ENCODE results near the gene GRIK3.

GRIK3 gene

DNA sequence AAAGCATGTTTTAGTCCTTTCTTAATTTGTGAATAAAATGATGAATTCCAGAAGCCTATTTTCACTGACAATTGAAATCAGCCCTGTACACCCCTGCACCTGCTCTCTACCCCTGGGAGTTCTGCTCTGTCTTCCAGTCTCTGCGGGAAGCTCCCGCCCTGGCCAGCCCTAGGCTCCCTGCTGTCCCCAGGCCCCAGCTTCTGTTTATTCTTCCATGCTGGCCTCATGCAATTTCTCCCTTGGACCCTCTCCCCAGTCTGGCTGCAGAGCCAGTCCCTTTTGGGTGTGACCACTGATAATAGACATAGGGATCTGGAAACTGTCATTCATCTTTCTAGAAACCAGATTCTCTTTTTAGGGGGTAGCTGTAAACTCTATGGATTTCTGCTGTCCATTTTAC, 258.6 kb downstream of the GRIK3 start:
- DNase-seq (ENCODE audit: extremely low read depth, low read depth), result no peak
- TF ChIP-seq, protein P1, sequence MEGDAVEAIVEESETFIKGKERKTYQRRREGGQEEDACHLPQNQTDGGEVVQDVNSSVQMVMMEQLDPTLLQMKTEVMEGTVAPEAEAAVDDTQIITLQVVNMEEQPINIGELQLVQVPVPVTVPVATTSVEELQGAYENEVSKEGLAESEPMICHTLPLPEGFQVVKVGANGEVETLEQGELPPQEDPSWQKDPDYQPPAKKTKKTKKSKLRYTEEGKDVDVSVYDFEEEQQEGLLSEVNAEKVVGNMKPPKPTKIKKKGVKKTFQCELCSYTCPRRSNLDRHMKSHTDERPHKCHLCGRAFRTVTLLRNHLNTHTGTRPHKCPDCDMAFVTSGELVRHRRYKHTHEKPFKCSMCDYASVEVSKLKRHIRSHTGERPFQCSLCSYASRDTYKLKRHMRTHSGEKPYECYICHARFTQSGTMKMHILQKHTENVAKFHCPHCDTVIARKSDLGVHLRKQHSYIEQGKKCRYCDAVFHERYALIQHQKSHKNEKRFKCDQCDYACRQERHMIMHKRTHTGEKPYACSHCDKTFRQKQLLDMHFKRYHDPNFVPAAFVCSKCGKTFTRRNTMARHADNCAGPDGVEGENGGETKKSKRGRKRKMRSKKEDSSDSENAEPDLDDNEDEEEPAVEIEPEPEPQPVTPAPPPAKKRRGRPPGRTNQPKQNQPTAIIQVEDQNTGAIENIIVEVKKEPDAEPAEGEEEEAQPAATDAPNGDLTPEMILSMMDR (IDR thresholded peaks at IDR 0.05; ENCODE audit: low read depth, low read length, missing control alignments), result no peak
- H3K4me3 ChIP-seq (replicated peaks; ENCODE audit: low read depth, low read length), result no peak overlapping the region

DNA sequence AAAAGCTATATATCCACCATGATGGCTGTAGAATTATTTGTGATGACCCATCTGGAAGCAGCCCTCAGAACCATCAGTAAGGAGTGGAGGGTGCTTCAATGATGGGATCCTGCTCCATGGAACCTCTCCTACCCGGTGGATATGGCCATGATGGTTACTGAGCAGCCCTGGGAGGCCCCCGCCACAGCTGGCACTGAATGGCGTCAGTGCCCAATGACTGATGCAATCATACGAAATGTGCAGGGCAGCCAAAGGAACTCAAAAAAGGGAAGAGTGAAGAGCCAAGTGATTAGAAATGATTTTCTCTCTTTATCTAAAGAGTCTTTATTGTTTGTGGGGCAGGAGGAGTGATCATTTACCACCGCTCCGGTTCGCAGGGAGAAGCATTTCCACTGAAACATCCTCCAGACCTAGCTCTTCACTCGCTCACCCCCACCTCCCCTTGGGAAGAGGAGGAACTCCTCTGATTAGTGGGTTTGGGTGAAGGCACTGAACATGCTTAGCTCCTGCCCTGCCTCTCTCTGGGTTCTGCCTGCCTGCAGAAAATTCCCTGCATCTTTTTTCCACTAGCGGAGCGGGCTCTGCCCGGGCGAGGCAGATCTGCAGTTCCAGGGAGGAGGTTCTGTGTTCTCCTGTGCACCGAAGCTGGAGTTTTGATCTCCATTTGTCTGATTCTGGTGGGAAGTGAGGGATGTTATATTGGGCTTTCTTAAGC, 260.3 kb downstream of the GRIK3 start:
- DNase-seq (ENCODE audit: extremely low read depth, low read depth), result no peak
- TF ChIP-seq, protein P1 (IDR thresholded peaks at IDR 0.05; ENCODE audit: low read depth, low read length, missing control alignments), result no peak
- H3K4me3 ChIP-seq (replicated peaks; ENCODE audit: low read depth, low read length), result no peak overlapping the region

DNA sequence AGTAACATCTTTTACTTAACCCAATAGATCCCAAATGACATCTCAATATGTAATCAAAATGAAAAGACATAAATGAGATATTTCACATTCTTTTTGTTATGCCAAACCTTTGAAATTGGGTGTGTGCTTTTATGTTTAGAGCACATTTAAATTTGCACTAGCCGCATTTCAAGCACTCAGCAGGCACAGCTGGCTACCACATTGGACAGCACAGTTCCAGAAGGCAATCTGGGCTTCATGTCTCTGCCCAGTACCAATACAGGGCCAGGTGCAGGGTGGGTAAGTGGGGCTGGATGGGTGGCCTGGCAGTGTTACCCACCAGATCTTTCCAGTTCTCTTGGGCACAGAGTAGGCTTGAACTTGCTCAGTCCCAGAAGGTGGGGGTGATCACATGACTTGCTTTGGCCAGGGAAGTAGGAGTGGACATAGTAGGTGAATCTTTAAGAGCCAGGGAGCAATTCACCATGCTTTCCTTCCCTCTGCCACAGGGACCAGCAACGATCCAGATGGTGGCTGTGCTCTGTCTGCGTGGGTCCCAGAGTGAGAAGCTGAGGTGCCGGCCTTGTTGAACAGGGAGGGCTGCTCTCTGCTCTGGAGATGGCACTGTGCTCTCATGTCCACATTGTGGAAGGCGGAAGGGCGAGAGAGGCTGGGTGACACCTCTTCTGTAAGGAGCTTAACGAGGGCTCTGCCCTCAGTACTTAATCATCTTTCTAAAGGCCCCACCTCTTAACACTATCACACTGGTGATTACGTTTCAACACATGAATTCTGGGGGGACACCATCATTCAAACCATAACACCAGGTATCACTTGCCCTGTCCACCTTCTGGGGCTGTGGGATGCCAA, 261.4 kb downstream of the GRIK3 start:
- no peak for DNase-seq (ENCODE audit: extremely low read depth, low read depth)
- no peak overlapping the region for H3K4me3 ChIP-seq (replicated peaks; ENCODE audit: low read depth, low read length)
- TF ChIP-seq, protein P1 (IDR thresholded peaks at IDR 0.05; ENCODE audit: low read depth, low read length, missing control alignments), result no peak

DNA sequence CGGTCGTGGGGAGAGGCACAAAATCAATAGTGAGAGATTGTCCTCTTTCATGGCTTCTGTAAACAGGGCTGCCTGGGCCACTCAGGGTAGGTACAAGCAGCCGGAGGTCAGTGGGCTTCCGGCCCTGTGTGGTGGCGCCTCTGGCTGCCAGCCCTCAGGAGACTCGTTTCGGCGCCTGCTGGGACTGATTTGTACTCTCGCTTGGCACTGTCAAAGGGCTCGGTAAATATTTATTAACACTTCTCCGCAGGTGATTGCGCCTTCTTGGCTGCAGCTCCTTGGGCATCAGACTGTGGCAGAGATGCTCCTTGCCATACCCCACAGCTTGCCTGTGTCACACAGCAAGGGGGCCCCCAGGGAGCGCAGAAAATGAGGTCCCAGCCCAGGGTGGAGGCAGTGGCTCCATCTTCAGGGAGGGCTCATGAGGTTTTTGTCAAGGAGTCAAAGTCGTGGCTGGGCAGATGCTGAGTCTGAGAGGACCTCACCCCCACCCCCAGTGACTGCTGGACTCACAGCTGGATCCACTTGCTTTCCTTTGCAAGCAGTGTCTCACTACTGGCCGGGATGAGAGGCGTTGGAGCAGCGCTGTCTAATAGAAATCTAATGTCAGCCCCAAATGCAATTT, 262.5 kb downstream of the GRIK3 start:
- no peak overlapping the region for H3K4me3 ChIP-seq (replicated peaks; ENCODE audit: low read depth, low read length)
- no peak for DNase-seq (ENCODE audit: extremely low read depth, low read depth)
- TF ChIP-seq, protein P1 (IDR thresholded peaks at IDR 0.05; ENCODE audit: low read depth, low read length, missing control alignments), result no peak

DNA sequence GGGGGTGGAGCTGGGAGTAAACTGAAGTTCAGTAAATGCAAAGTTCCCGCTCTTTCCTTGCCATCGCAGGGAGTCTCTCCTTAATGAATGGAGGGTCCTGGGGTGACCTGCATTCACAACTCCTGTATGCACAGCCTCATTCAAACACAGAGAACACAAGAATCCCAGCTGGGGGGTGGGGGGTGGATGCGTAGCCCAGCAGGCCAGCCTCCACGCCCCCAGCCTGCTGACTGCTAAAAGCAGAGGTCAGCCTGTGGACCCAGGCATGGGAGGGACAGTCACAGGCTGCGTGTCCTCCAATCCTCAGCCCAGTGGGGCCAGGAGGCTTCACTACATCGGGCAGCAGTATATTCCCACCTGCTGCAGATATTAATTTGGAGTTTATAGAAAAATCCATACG, 263.1 kb downstream of the GRIK3 start:
- no peak overlapping the region for H3K4me3 ChIP-seq (replicated peaks; ENCODE audit: low read depth, low read length)
- DNase-seq (ENCODE audit: extremely low read depth, low read depth), result no peak
- TF ChIP-seq, protein P1 (IDR thresholded peaks at IDR 0.05; ENCODE audit: low read depth, low read length, missing control alignments), result no peak

DNA sequence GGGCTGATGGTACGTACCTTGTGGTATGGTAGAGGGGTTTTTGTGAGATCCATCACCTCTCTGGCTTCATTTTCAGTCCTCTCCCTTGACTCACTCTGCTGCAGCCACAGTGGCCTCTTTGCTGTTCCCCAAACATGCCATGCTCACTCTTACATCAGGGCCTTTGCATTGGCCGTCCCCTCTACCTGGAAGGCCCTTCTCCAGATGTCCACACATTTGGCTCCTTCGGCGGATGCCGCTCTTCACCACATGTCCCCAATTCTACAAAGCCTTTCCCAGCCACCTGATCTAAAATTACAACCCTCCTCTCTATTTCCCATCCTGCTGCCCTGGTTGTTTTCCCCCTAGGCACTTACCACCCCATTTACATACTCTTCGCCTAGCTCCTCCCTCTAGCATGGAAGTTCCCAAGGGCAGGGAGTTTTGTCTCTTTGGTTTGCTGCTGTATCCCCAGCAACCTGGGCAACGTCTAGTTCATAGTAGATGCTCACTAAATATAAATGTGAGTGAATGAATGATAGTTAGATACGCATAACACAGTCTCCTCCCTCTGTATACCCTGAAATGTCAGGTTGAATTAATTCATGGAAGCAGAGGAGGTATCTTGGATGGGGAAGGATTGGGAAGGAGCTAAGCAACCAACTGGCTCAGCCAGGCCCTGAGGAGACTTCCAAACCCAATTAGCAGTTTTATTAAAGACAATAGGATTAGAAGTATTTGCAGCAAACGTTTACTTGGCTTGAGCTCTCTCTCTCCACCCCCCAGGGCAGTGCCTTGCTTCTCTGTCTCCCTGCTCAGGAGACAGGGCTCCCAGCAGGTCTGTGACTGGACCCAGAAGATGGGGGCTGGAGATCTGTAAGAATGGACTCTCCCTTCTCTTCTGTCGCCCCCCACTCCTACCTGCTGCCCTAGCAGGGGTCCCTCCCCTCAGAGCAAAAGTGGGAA, 264.2 kb downstream of the GRIK3 start:
- no peak overlapping the region for H3K4me3 ChIP-seq (replicated peaks; ENCODE audit: low read depth, low read length)
- no peak for DNase-seq (ENCODE audit: extremely low read depth, low read depth)

More for the DNA sequence above, 264.2 kb downstream of the GRIK3 start:
- TF ChIP-seq, protein P1 (IDR thresholded peaks at IDR 0.05; ENCODE audit: low read depth, low read length, missing control alignments), result no peak
